ENCODE data around the gene DEAF1.

The DEAF1 gene

GRCh38 chr11:709109-709997 is 14.3 kb upstream of the DEAF1 start:
- no peaks in the 10 kb centered on the region for H3K9me3 Mint-ChIP-seq
- no peak for DNase-seq (ENCODE audit: low spot score)
- no peak overlapping the region for H3K4me3 Mint-ChIP-seq
- H3K36me3 Mint-ChIP-seq (ENCODE audit: low read depth) = no peaks in the 10 kb centered on the region
- peaks cover 4% of the 10 kb centered on the region for H3K4me1 Mint-ChIP-seq (ENCODE audit: low read depth)
- H3K27ac Mint-ChIP-seq = no peak overlapping the region
- peaks cover 16% of the 10 kb centered on the region for H3K27me3 Mint-ChIP-seq (ENCODE audit: low read depth)

GRCh38 chr11:708511-708910 is 13.5 kb upstream of the DEAF1 start:
- peaks cover 2% of the 10 kb centered on the region for H3K36me3 Mint-ChIP-seq (ENCODE audit: low read depth)
- no peak overlapping the region for H3K4me3 Mint-ChIP-seq
- no peak overlapping the region for H3K27ac Mint-ChIP-seq
- H3K9me3 Mint-ChIP-seq = no peaks in the 10 kb centered on the region
- DNase-seq (ENCODE audit: low spot score) = no peak
- H3K27me3 Mint-ChIP-seq (ENCODE audit: low read depth) = peaks cover 16% of the 10 kb centered on the region
- peaks cover 4% of the 10 kb centered on the region for H3K4me1 Mint-ChIP-seq (ENCODE audit: low read depth)

DNA sequence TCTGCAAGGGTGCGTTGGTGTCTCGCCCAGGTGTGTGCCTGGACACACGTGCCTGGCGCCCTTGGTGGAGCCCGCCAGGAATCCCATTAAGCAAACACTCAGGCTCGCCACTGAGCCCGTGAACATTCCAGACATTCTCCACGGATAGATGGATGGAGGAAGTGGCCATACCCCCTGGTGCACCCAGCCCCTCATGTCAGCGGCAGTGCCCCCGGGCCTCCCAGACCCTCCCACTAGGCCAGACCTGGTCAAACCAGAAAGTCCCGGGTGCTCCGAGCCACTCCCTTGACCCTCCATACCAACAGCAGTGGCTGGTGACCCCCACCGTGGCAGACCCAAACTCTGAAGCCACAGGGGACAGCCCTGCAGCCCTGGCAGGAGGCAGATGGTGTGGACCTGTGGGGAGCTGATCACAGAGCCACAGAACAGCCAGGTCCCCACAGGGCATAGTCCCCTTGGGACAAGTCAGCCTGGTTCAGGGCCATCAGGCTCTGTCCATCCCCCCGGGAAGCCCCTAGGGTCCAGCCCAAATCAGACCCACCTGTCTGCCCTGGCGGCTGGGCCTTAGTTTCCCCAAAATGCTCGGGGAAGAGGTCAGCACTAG is 12.9 kb upstream of the DEAF1 start:
- DNase-seq (ENCODE audit: low spot score) = no peak
- Mint-ChIP-seq H3K27me3 (ENCODE audit: low read depth) (peaks cover 16% of the 10 kb centered on the region), H3K36me3 (ENCODE audit: low read depth) (peaks cover 2% of the 10 kb centered on the region), H3K9me3 (no peaks in the 10 kb centered on the region), H3K27ac (no peak overlapping the region), H3K4me3 (no peak overlapping the region), H3K4me1 (ENCODE audit: low read depth) (peaks cover 4% of the 10 kb centered on the region)

DNA sequence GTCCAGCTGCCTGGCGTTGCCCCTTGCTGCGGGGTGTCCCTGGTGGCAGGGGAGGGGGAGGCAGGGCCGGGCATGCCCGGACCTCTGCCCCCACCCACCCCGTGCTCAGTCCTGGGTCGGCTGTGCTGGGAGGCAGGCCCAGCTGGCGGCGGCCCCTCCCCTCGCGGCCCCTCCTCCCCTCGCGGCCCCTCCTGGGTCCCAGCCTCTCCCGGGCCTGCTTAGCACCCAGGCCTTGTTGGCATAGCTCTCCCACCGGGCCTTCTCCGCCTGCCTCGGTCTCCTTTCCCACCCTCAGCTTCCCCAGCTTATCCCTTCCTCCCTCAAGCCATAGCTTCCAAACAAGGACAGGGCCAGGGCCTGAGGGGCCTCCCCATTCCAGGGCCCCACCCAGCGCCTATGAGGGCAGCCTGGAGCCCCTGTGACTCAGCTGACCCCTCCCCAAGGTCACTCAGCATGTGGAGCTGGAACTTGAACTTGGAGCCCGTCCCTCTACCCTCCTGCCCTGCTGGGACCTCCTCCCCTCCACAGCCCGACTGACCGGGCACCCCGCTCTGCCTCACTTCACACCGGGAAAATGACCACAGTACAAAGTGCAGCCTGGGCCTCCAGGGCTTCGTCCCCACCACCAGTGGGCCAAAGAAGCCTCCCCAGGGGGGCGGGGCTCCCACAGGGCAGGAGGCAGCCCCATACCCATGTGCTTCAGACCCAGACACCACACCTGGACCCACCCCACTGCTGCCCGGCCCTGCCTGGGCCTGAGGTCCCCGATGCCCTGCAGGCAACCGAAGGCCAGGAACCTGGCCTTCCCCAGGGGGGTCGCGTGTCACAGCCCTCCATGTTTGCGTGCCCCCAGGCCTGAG is 12.2 kb upstream of the DEAF1 start:
- peaks cover 4% of the 10 kb centered on the region for H3K4me1 Mint-ChIP-seq (ENCODE audit: low read depth)
- H3K4me3 Mint-ChIP-seq = no peak overlapping the region
- DNase-seq (ENCODE audit: low spot score) = no peak
- peaks cover 16% of the 10 kb centered on the region for H3K27me3 Mint-ChIP-seq (ENCODE audit: low read depth)
- peaks cover 2% of the 10 kb centered on the region for H3K36me3 Mint-ChIP-seq (ENCODE audit: low read depth)
- H3K27ac Mint-ChIP-seq = no peak overlapping the region
- no peaks in the 10 kb centered on the region for H3K9me3 Mint-ChIP-seq

- peaks cover 5% of the 10 kb centered on the region for H3K36me3 Mint-ChIP-seq (ENCODE audit: low read depth)
- H3K4me1 Mint-ChIP-seq (ENCODE audit: low read depth) = peaks cover 4% of the 10 kb centered on the region
- no peak for DNase-seq (ENCODE audit: low spot score)
- no peak overlapping the region for H3K4me3 Mint-ChIP-seq
- peaks cover 16% of the 10 kb centered on the region for H3K27me3 Mint-ChIP-seq (ENCODE audit: low read depth)
- no peak overlapping the region for H3K27ac Mint-ChIP-seq
- no peaks in the 10 kb centered on the region for H3K9me3 Mint-ChIP-seq
Observed at GRCh38 chr11:706439-706956, 11.5 kb upstream of the DEAF1 start.

DNA sequence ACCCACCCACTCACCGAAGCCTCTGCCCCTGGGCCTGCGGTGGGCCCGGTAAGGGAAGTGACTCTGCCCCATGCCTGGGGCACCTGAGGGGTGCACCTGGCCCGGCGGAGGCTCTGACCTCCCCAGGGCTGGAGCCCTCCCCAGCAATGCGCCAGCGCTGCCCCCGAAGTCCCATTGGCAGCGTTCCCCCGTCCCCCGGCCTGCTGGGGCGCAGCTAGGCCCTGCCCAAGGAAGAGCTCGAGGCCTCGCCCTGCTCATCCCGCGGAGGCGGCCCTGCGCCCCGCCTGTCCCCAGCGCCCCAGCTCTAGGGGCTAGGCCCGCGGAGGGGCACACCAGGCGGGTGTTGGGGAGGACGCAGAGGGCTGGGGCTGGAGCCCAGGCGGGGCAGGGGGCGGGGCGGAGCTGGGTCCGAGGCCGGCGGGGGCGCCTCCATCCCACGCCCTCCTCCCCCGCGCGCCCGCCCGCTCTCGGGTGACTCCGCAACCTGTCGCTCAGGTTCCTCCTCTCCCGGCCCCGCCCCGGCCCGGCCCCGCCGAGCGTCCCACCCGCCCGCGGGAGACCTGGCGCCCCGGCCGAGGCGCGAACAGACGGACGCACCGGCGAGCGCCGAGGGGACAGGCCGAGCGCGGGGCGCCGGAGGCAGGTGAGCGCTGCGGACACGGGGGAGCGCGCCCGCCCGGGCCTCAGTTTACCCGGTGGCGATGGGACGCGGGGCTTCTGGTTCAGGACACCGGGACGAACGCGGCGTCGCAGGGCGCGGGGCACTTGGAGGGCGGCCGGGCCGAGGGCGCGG is 10.8 kb upstream of the DEAF1 start, which contains the start of gene EPS8L2:
TSS of gene EPS8L2 (plus strand) at position 586 of the 793 bp plus-strand sequence. CDS start 3,177 bp downstream, outside the sequence.
- no peak for DNase-seq (ENCODE audit: low spot score)
- Mint-ChIP-seq H3K9me3 (no peaks in the 10 kb centered on the region), H3K27me3 (ENCODE audit: low read depth) (peaks cover 14% of the 10 kb centered on the region), H3K4me3 (no peak within 1 kb of the TSS), H3K36me3 (ENCODE audit: low read depth) (peaks cover 6% of the 10 kb centered on the region), H3K4me1 (ENCODE audit: low read depth) (peaks cover 2% of the 10 kb centered on the region), H3K27ac (no peak within 1 kb of the TSS)

DNA sequence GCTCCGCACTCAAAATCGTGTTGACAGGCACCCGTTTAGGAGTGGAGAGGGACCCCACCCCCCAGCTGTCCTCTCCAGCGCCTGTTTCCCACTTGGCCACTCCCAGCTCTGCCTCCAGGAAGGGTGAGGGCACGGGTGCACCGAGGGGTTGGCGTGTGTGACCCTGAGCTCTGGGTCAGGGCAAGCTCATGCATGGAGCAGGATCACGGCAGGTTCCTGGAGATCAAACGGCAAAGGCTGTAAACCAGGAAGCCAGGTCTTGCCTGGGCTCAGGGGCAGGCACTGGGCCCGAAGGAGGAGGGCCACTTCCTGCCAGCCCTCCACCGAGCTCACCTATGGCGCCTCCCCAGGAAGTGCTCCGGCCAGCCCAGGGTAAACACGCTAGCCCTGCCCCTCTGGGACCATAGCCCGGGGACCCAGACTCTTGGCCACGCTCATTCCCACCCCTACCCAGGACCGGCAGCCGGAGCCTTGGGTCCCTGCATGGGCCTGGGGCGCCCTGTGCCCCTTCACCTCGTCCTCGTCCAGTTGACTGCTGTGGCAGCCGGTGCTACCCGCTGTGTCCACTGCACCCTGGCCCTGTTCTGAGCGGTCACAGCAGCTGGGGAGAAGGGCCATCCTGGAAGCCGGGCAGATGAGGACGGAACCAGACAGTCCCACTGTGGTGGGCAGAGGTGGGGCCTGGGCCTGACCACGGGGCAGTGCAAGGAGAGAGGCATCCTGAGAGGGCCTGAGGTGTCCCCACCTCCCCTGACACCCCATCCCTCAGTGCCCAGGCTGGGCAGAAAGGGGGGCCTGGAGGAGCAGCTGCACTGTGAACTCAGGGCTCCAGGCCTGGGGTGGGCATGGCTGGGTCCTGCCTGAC is 10.0 kb upstream of the DEAF1 start:
- DNase-seq (ENCODE audit: low spot score) = no peak
- Mint-ChIP-seq H3K36me3 (ENCODE audit: low read depth) (peaks cover 10% of the 10 kb centered on the region), H3K4me3 (no peak overlapping the region), H3K27me3 (ENCODE audit: low read depth) (peaks cover 14% of the 10 kb centered on the region), H3K9me3 (no peaks in the 10 kb centered on the region), H3K27ac (no peak overlapping the region), H3K4me1 (ENCODE audit: low read depth) (no peaks in the 10 kb centered on the region)

DNA sequence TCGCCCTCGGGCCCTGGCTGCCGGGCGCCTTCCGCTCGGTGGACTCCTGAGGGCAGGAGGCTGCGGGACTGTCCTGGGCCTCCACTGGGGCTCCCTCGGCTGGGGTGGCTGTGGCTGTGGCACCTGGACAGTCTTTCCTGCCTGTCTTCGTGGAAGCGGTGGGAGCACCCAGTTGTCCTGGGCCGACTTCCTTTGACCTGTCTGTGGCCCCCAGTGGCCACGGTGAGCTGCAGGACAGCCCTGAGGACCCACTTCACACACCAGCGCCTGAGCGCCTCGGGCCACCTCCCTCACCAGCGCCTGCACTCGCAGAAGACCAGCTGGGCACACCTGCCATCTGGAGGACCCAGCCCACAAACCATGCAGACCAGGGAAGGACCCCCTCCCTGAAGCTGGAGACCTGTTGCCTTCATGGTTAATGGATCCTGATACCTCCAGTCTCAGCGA is 9.2 kb upstream of the DEAF1 start:
- Mint-ChIP-seq H3K9me3 (no peaks in the 10 kb centered on the region), H3K27ac (no peak overlapping the region), H3K4me3 (no peak overlapping the region), H3K27me3 (ENCODE audit: low read depth) (peaks cover 14% of the 10 kb centered on the region), H3K4me1 (ENCODE audit: low read depth) (no peaks in the 10 kb centered on the region), H3K36me3 (ENCODE audit: low read depth) (peaks cover 10% of the 10 kb centered on the region)
- DNase-seq (ENCODE audit: low spot score) = no peak

GRCh38 chr11:703506-703905 is 8.5 kb upstream of the DEAF1 start:
- H3K4me3 Mint-ChIP-seq = no peak overlapping the region
- peaks cover 14% of the 10 kb centered on the region for H3K27me3 Mint-ChIP-seq (ENCODE audit: low read depth)
- no peaks in the 10 kb centered on the region for H3K9me3 Mint-ChIP-seq
- H3K27ac Mint-ChIP-seq = no peak overlapping the region
- H3K4me1 Mint-ChIP-seq (ENCODE audit: low read depth) = no peaks in the 10 kb centered on the region
- peaks cover 10% of the 10 kb centered on the region for H3K36me3 Mint-ChIP-seq (ENCODE audit: low read depth)
- no peak for DNase-seq (ENCODE audit: low spot score)

DNA sequence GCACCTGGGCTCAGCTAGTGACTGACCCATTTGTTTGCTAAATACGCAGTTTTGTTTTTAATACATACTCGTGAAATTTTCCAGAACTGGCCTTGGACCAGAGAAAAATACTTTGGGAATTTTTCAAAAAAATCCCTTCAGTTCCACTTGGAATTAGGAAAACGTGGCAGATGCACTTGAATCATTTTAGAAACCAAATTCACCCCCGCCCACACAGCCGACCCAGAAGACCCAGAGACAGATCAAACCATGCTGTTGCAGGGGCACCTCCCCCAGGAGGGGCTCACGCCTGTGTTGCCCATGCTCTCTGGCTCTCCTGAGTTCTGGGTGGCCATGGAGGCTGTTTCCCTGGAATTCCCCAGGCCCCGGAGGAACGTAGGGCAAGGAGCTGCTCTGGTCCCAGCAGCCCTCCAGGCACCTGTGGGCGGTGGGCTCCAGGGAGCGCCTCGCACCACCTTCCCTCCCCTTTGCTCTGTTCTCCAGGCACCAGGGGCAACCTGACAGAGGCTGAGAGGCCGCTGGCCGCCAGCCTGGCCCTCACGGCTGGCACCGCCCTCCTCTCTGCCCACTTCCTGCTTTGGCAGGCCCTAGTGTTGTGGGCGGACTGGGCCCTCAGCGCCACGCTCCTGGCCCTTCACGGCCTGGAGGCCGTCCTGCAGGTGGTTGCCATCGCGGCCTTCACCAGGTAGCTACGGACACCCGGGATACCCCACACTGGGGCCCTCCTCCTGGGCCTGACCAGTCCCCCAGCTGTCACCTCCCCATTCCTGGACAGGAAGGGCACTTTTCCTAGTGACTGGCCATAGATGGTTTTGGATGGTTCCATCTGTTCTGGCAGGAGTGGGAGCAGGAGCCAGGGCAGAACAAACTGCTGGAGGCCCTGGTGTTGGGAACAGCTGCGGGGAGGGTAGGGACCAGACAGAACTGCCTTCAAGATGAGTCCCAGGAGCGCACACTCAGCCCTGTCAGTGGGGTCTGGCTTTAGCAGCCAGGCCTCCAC is 7.7 kb upstream of the DEAF1 start:
- peaks cover 12% of the 10 kb centered on the region for H3K27me3 Mint-ChIP-seq (ENCODE audit: low read depth)
- DNase-seq (ENCODE audit: low spot score) = no peak
- H3K4me3 Mint-ChIP-seq = no peak overlapping the region
- no peak overlapping the region for H3K27ac Mint-ChIP-seq
- H3K36me3 Mint-ChIP-seq (ENCODE audit: low read depth) = peaks cover 14% of the 10 kb centered on the region
- H3K9me3 Mint-ChIP-seq = no peaks in the 10 kb centered on the region
- peaks cover 5% of the 10 kb centered on the region for H3K4me1 Mint-ChIP-seq (ENCODE audit: low read depth)

GRCh38 chr11:701741-702461 is 6.9 kb upstream of the DEAF1 start:
- H3K27ac Mint-ChIP-seq = no peak overlapping the region
- peaks cover 5% of the 10 kb centered on the region for H3K27me3 Mint-ChIP-seq (ENCODE audit: low read depth)
- H3K9me3 Mint-ChIP-seq = no peaks in the 10 kb centered on the region
- H3K4me3 Mint-ChIP-seq = no peak overlapping the region
- DNase-seq (ENCODE audit: low spot score) = no peak
- peaks cover 14% of the 10 kb centered on the region for H3K36me3 Mint-ChIP-seq (ENCODE audit: low read depth)
- peaks cover 11% of the 10 kb centered on the region for H3K4me1 Mint-ChIP-seq (ENCODE audit: low read depth)

Data from T-helper 2 cell treated with Interferon-gamma antibody and Interleukin-4, amounts not matched to agents 5 μg/mL and 100 μg/mL, for 36 hours (primary cell).